Neuronal stem cell (in vitro differentiated cells): ENCODE results near the gene ILRUN.
A peak's percentile ranks its signal among the peaks of the same experiment; 100 is the strongest.
"Not testable (repeated sequence)": the region's sequence is repeated elsewhere in the genome, so short reads cannot be mapped to it uniquely, and the experiment has no call there.

Experiments
- DNase-seq: peaks from one replicate; pipeline ENCODE4 v3.0.0-alpha.2; 2013; ENCODE audit warnings: low spot score
- H2AFZ ChIP-seq: one replicate; pipeline ENCODE4 v1.6.1; 2013; ENCODE audit warnings: mild to moderate bottlenecking, low read length, inconsistent platforms
- H2AK5ac ChIP-seq: 2 replicates; pipeline ENCODE4 v1.6.1; 2013; ENCODE audit warnings: low read depth, mild to moderate bottlenecking, inconsistent platforms, low read length, moderate library complexity, mixed read lengths
- H2BK120ac ChIP-seq: 2 replicates; pipeline ENCODE4 v1.6.1; 2013; ENCODE audit warnings: low read depth, mild to moderate bottlenecking, inconsistent platforms, low read length, moderate library complexity, mixed read lengths
- H2BK12ac ChIP-seq: one replicate; pipeline ENCODE4 v1.6.1; 2013; ENCODE audit warnings: low read length, inconsistent platforms
- H2BK15ac ChIP-seq: 2 replicates; pipeline ENCODE4 v1.6.1; 2013; ENCODE audit warnings: mild to moderate bottlenecking, low read length, inconsistent platforms, mixed read lengths
- H2BK5ac ChIP-seq: one replicate; pipeline ENCODE4 v1.6.1; 2013; ENCODE audit warnings: inconsistent platforms, mild to moderate bottlenecking, low read length, moderate library complexity
- H3K14ac ChIP-seq: one replicate; pipeline ENCODE4 v1.6.1; 2013; ENCODE audit warnings: low read length, inconsistent platforms
- H3K18ac ChIP-seq: 2 replicates; pipeline ENCODE4 v1.6.1; 2013; ENCODE audit warnings: low read length, inconsistent platforms
- H3K23ac ChIP-seq: 2 replicates; pipeline ENCODE4 v1.6.1; 2013; ENCODE audit warnings: low read depth, mild to moderate bottlenecking, mixed read lengths, low read length, inconsistent platforms; ENCODE audit not compliant: poor library complexity
- H3K27ac ChIP-seq: replicated peaks from 3 replicates; pipeline ENCODE4 v1.5.1; 2013; ENCODE audit warnings: low read length, inconsistent platforms
- H3K27me3 ChIP-seq, 3 experiments: 2 replicates each; pipeline ENCODE4 v1.6.1; 2013; ENCODE audit warnings: low read length in 3 of 3, mild to moderate bottlenecking in 2 of 3, inconsistent platforms in 1 of 3, low read depth in 1 of 3, mixed read lengths in 1 of 3, moderate library complexity in 1 of 3; ENCODE audit not compliant: control insufficient read depth in 3 of 3, insufficient read depth in 3 of 3
- H3K36me3 ChIP-seq, 2 donors: replicated peaks in 1 of 2; 2 replicates each; pipeline ENCODE4 v1.6.1; 2013; ENCODE audit warnings: low read length in 2 of 2; ENCODE audit not compliant: control insufficient read depth in 2 of 2, insufficient read depth in 2 of 2
- H3K4ac ChIP-seq: 2 replicates; pipeline ENCODE4 v1.6.1; 2013; ENCODE audit warnings: inconsistent platforms, mild to moderate bottlenecking, low read length, moderate library complexity
- H3K4me1 ChIP-seq, 2 donors: 1 replicate in 1 of 2; 2 replicates in 1 of 2; pipeline ENCODE4 v1.6.1; 2013; ENCODE audit warnings: low read length in 2 of 2, low read depth in 1 of 2; ENCODE audit not compliant: control insufficient read depth in 2 of 2, insufficient read depth in 1 of 2
- H3K4me2 ChIP-seq: one replicate; pipeline ENCODE4 v1.6.1; 2013; ENCODE audit warnings: mild to moderate bottlenecking, low read length, inconsistent platforms; ENCODE audit not compliant: insufficient read depth, poor library complexity, severe bottlenecking
- H3K4me3 ChIP-seq, 2 donors: 2 replicates each; pipeline ENCODE4 v1.5.1; 2013; ENCODE audit warnings: low read length in 2 of 2, mild to moderate bottlenecking in 2 of 2, inconsistent platforms in 1 of 2, moderate library complexity in 1 of 2
- H3K79me1 ChIP-seq: one replicate; pipeline ENCODE4 v1.6.1; 2013; ENCODE audit warnings: low read depth, mild to moderate bottlenecking, inconsistent platforms, low read length, moderate library complexity
- H3K9ac ChIP-seq: one replicate; pipeline ENCODE4 v1.6.1; 2013; ENCODE audit warnings: mild to moderate bottlenecking, low read depth, low read length, inconsistent platforms; ENCODE audit not compliant: poor library complexity
- H3K9me3 ChIP-seq, 2 donors: replicated peaks in 1 of 2; 2 replicates each; pipeline versions ENCODE3 to v1.6.1; 2013; ENCODE audit warnings: low read length in 2 of 2, mild to moderate bottlenecking in 2 of 2, inconsistent platforms in 1 of 2, low read depth in 1 of 2, mixed read lengths in 1 of 2, moderate library complexity in 1 of 2; ENCODE audit not compliant: control insufficient read depth in 2 of 2, insufficient read depth in 1 of 2
- H4K8ac ChIP-seq: one replicate; pipeline ENCODE4 v1.6.1; 2013; ENCODE audit warnings: low read depth, mild to moderate bottlenecking, inconsistent platforms, low read length, moderate library complexity
- H4K91ac ChIP-seq: one replicate; pipeline ENCODE4 v1.6.1; 2013; ENCODE audit warnings: low read length, low read depth, mild to moderate bottlenecking, inconsistent platforms; ENCODE audit not compliant: poor library complexity
- WGBS, 2 donors: extraction: QIAGEN DNeasy Blood & Tissue Kit; methylation state at CpG; one replicate each; pipeline ENCODE4 v1.1.7; 2013; ENCODE audit warnings: missing lambda C conversion rate in 2 of 2, mixed read lengths in 1 of 2; ENCODE audit not compliant: insufficient read length in 2 of 2, insufficient replicate concordance in 1 of 2; ENCODE audit errors: extremely low coverage in 2 of 2; 5-methylcytosine and 5-hydroxymethylcytosine counted together

Gene ILRUN

GRCh38 chr6:34657979-34658480 lies 38.5 kb downstream of the ILRUN start:
- not testable (repeated sequence) for DNase-seq, H3K18ac ChIP-seq, H3K4me2 ChIP-seq, H3K9ac ChIP-seq, H2AFZ ChIP-seq, H3K9me3 ChIP-seq, H3K27ac ChIP-seq, H4K8ac ChIP-seq, H2BK15ac ChIP-seq, H3K14ac ChIP-seq, H2BK12ac ChIP-seq, H2AK5ac ChIP-seq, H3K79me1 ChIP-seq, H3K4ac ChIP-seq, H2BK5ac ChIP-seq, H3K27me3 ChIP-seq, H3K23ac ChIP-seq, H4K91ac ChIP-seq, H3K4me3 ChIP-seq, H2BK120ac ChIP-seq
- Histone ChIP-seq H3K36me3 (peaks cover 0 to 18% of the 10 kb centered on the region in 2 donors), H3K4me1 (peaks cover 2 to 11% of the 10 kb centered on the region in 2 donors)
- no CpG with 5 or more reads among the region's 6 CpGs for WGBS, 2 donors

- H2BK120ac ChIP-seq: no peak overlapping the region
- H3K4me1 ChIP-seq: peaks cover 2 to 11% of the 10 kb centered on the region in 2 donors
- H3K27ac ChIP-seq: no peak overlapping the region
- no peak overlapping the region for H2BK5ac ChIP-seq
- no peak overlapping the region for H3K4me3 ChIP-seq
- no peak overlapping the region for H3K14ac ChIP-seq
- H4K91ac ChIP-seq: no peak overlapping the region
- no peak overlapping the region for H2BK15ac ChIP-seq
- H3K4ac ChIP-seq: no peak overlapping the region
- no CpG with 5 or more reads among the region's 2 CpGs for WGBS, 2 donors
- H3K79me1 ChIP-seq: no peaks in the 10 kb centered on the region
- H4K8ac ChIP-seq: no peak overlapping the region
- no peak overlapping the region for H3K23ac ChIP-seq
- no peak overlapping the region for H3K18ac ChIP-seq
- H3K27me3 ChIP-seq: no peaks in the 10 kb centered on the region
- H2AK5ac ChIP-seq: no peak overlapping the region
- DNase-seq: no peak
- H2AFZ ChIP-seq: peak overlapping the region; percentile 48
- no peaks in the 10 kb centered on the region for H3K9me3 ChIP-seq
- peaks cover 1 to 22% of the 10 kb centered on the region in 2 donors for H3K36me3 ChIP-seq
- H3K9ac ChIP-seq: no peak overlapping the region
- H3K4me2 ChIP-seq: no peak overlapping the region
- H2BK12ac ChIP-seq: no peak overlapping the region
Observed at GRCh38 chr6:34657307-34657978, 39.1 kb downstream of the ILRUN start.

- Histone ChIP-seq H3K4ac (no peak overlapping the region), H3K27ac (no peak overlapping the region), H3K23ac (no peak overlapping the region), H2BK12ac (no peak overlapping the region), H2BK5ac (no peak overlapping the region), H3K4me2 (no peak overlapping the region), H2AFZ (no peak overlapping the region), H3K14ac (no peak overlapping the region), H3K4me1 (peaks cover 2 to 11% of the 10 kb centered on the region in 2 donors), H3K9ac (no peak overlapping the region), H4K91ac (no peak overlapping the region), H3K36me3 (peaks cover 1 to 26% of the 10 kb centered on the region in 2 donors), H2BK15ac (no peak overlapping the region), H3K27me3 (no peaks in the 10 kb centered on the region), H2AK5ac (no peak overlapping the region), H3K18ac (no peak overlapping the region), H3K4me3 (no peak overlapping the region), H2BK120ac (no peak overlapping the region), H3K79me1 (no peaks in the 10 kb centered on the region), H4K8ac (no peak overlapping the region), H3K9me3 (no peaks in the 10 kb centered on the region)
- no peak for DNase-seq
- no CpG with 5 or more reads among the region's 1 CpG for WGBS, 2 donors
Observed at GRCh38 chr6:34657037-34657306, 39.6 kb downstream of the ILRUN start.

GRCh38 chr6:34656378-34657036 lies 40.1 kb downstream of the ILRUN start:
- Histone ChIP-seq H2AK5ac (no peak overlapping the region), H3K9ac (no peak overlapping the region), H3K27me3 (no peaks in the 10 kb centered on the region), H4K91ac (no peak overlapping the region), H3K4me3 (no peak overlapping the region), H2BK12ac (no peak overlapping the region), H2BK15ac (no peak overlapping the region), H3K4me2 (no peak overlapping the region), H3K9me3 (no peaks in the 10 kb centered on the region), H2BK120ac (no peak overlapping the region), H3K36me3 (peaks cover 1 to 26% of the 10 kb centered on the region in 2 donors), H4K8ac (no peak overlapping the region), H3K18ac (no peak overlapping the region), H2BK5ac (no peak overlapping the region), H3K14ac (no peak overlapping the region), H3K4me1 (peaks cover 2 to 11% of the 10 kb centered on the region in 2 donors), H3K79me1 (no peaks in the 10 kb centered on the region), H3K27ac (no peak overlapping the region), H3K23ac (no peak overlapping the region), H2AFZ (no peak overlapping the region), H3K4ac (no peak overlapping the region)
- no CpG with 5 or more reads among the region's 5 CpGs for WGBS, 2 donors
- DNase-seq: no peak
